B cell (primary cell): Measurements from ENCODE around the gene NUP98. TPM values are rescaled to one million over a fixed set of nuclear protein-coding genes. Genes with fewer than 3 reads are reported as not detected.
A peak's percentile ranks its signal among the peaks of the same experiment; 100 is the strongest.

Experiments used
- ATAC-seq: fragments of 200-7000 bp; cut with Tn5 transposase; one replicate; pipeline ENCODE4 v1.10.0; 2021; ENCODE audit warnings: low read depth, mild to moderate bottlenecking, moderate number of reproducible peaks, moderate library complexity
- CTCF ChIA-PET: fragments of 350-600 bp; sonication (Branson Sonifier 250); formaldehyde crosslinking; loops from one replicate; lab custom pipeline; 2021; ENCODE audit warnings: antibody characterized with exemption, inconsistent platforms; lab: Charles Lee
- POLR2A ChIA-PET: fragments of 350-600 bp; sonication (Branson Sonifier 250); formaldehyde crosslinking; loops from one replicate; lab custom pipeline; 2021; ENCODE audit warnings: antibody characterized with exemption; lab: Charles Lee
- DNase-seq: peaks from one replicate; pipeline ENCODE4 v3.0.0; 2013
- H2AFZ ChIP-seq: 2 replicates; pipeline ENCODE4 v1.6.1; 2012; ENCODE audit warnings: mild to moderate bottlenecking, low read depth, low read length; ENCODE audit not compliant: insufficient read depth, poor library complexity, severe bottlenecking
- H3K27ac ChIP-seq, 2 donors: 1 replicate in 1 of 2; 2 replicates in 1 of 2; pipeline ENCODE4 v1.5.1; 2012 to 2013; ENCODE audit warnings: low read length in 2 of 2, mild to moderate bottlenecking in 2 of 2, moderate library complexity in 1 of 2
- H3K27me3 ChIP-seq, 4 experiments: fragments of 200-600 bp in 1 of 4; sonication (generic) in 1 of 4; replicated peaks in 1 of 4; 1 replicate in 2 of 4; 2 replicates in 2 of 4; pipeline versions ENCODE4 v1.6.1 to v1.7.0; 2013 to 2016; ENCODE audit warnings: low read length in 3 of 4, mild to moderate bottlenecking in 2 of 4, mixed read lengths in 1 of 4, moderate library complexity in 1 of 4; ENCODE audit not compliant: insufficient read depth in 4 of 4, control insufficient read depth in 3 of 4; ENCODE audit errors: control extremely low read depth in 1 of 4
- H3K36me3 ChIP-seq, 2 experiments: replicated peaks in 1 of 2; 1 replicate in 1 of 2; 2 replicates in 1 of 2; pipeline versions ENCODE4 v1.6.1 to v1.7.1; 2013; ENCODE audit warnings: low read length in 1 of 2; ENCODE audit not compliant: insufficient read depth in 2 of 2, control insufficient read depth in 1 of 2; ENCODE audit errors: control extremely low read depth in 1 of 2, extremely low read depth in 1 of 2
- H3K4me1 ChIP-seq, 2 donors: fragments of 200-600 bp in 1 of 2; sonication (generic) in 1 of 2; 1 replicate in 1 of 2; 2 replicates in 1 of 2; pipeline versions ENCODE4 v1.5.1 to v1.6.1; 2013 to 2017; ENCODE audit warnings: low read length in 2 of 2; ENCODE audit not compliant: control insufficient read depth in 2 of 2, insufficient read depth in 2 of 2
- H3K4me2 ChIP-seq: replicated peaks from 2 replicates; pipeline ENCODE3; 2012; ENCODE audit warnings: mild to moderate bottlenecking, low read depth, low read length; ENCODE audit not compliant: poor library complexity, severe bottlenecking
- H3K4me3 ChIP-seq, 5 experiments: fragments of 200-600 bp in 1 of 5; sonication (generic) in 1 of 5; 1 replicate in 3 of 5; 2 replicates in 2 of 5; pipeline versions ENCODE4 v1.5.1 to v1.7.0; 2011 to 2016; ENCODE audit warnings: low read length in 4 of 5, mild to moderate bottlenecking in 4 of 5, low read depth in 2 of 5, control low read depth in 1 of 5, moderate library complexity in 1 of 5; ENCODE audit not compliant: insufficient read depth in 1 of 5; ENCODE audit errors: control extremely low read depth in 1 of 5, extremely low read depth in 1 of 5
- H3K79me2 ChIP-seq: fragments of 200-600 bp; sonication (generic); one replicate; pipeline ENCODE4 v1.6.0; 2016; ENCODE audit warnings: low read length; ENCODE audit not compliant: control insufficient read depth, insufficient read depth
- H3K9ac ChIP-seq: fragments of 200-600 bp; sonication (generic); 2 replicates; pipeline ENCODE4 v1.6.1; 2017; ENCODE audit warnings: mild to moderate bottlenecking, low read length, moderate library complexity
- H3K9me3 ChIP-seq, 3 donors: one replicate each; pipeline versions ENCODE4 v1.6.1 to v1.7.1; 2013; ENCODE audit warnings: low read length in 2 of 3; ENCODE audit not compliant: control insufficient read depth in 2 of 3, insufficient read depth in 1 of 3; ENCODE audit errors: control extremely low read depth in 1 of 3
- H4K20me1 ChIP-seq: 2 replicates; pipeline ENCODE4 v1.6.0; 2012; ENCODE audit warnings: mild to moderate bottlenecking, low read length; ENCODE audit not compliant: insufficient read depth, control insufficient read depth, poor library complexity, severe bottlenecking
- H3K27ac Mint-ChIP-seq: one replicate; pipeline ENCODE4 v1.8.0; 2021; ENCODE audit warnings: mixed read lengths
- H3K27me3 Mint-ChIP-seq: one replicate; pipeline ENCODE4 v1.8.0; 2021; ENCODE audit warnings: mixed read lengths
- H3K4me1 Mint-ChIP-seq: one replicate; pipeline ENCODE4 v1.8.0; 2021; ENCODE audit warnings: mixed read lengths
- H3K4me3 Mint-ChIP-seq: one replicate; pipeline ENCODE4 v1.8.0; 2021; ENCODE audit warnings: mixed read lengths
- H3K9me3 Mint-ChIP-seq: one replicate; pipeline ENCODE4 v1.8.0; 2022; ENCODE audit warnings: mixed read lengths; ENCODE audit not compliant: insufficient read depth
- EZH2 ChIP-seq: IDR thresholded peaks from 2 replicates; pipeline ENCODE4 v1.6.1; 2012; ENCODE audit warnings: borderline replicate concordance, low read depth, mild to moderate bottlenecking, moderate library complexity, low read length; ENCODE audit not compliant: insufficient read depth, poor library complexity, severe bottlenecking
- WGBS: methylation state at CpG from one replicate; pipeline ENCODE4 v1.1.5; 2013; ENCODE audit warnings: missing lambda C conversion rate; ENCODE audit not compliant: insufficient coverage; 5-methylcytosine and 5-hydroxymethylcytosine counted together
- intact Hi-C: fragments of 100-400 bp; cut with micrococcal nuclease; formaldehyde crosslinking; loops from one replicate; pipeline ENCODE4 v1.10.0; 2022
- polyA plus RNA-seq: library from polyadenylated mRNA; depleted of rRNA; stranded (reverse); fragments of >200 nt; gene quantifications from 2 replicates; pipeline ENCODE4 v1.2.3, GENCODE V29; 2012
- total RNA-seq, 2 donors: library from RNA; stranded (reverse); fragments of 120-200 nt in 1 of 2; gene quantifications; 1 replicate in 1 of 2; 2 replicates in 1 of 2; pipeline versions ENCODE4 v1.2.3 to v1.2.4, GENCODE V29; 2013 to 2022
- TF ChIP-seq, protein P1 (sequence below): fragments of 200-600 bp; IDR thresholded peaks from one replicate; pipeline ENCODE4 v1.8.0; 2022; ENCODE audit warnings: antibody characterized with exemption, mild to moderate bottlenecking

Gene NUP98
- total and polyA plus RNA-seq, 2 donors (not counting 1 experiment from before 2014, with no cell fraction given): 99.8 to 111 TPM

GRCh38 chr11:3823762-3824506 lies 26.6 kb upstream of the NUP98 start:
- Histone ChIP-seq H3K9ac (no peak overlapping the region), H3K27me3 (no peaks in the 10 kb centered on the region), H3K36me3 (peaks cover 0 to 30% of the 10 kb centered on the region in 2 experiments), H3K79me2 (peaks cover 16% of the 10 kb centered on the region), H3K4me1 (peaks cover 13 to 15% of the 10 kb centered on the region in 2 donors), H2AFZ (no peak overlapping the region), H4K20me1 (peaks cover 18% of the 10 kb centered on the region), H3K4me3 (no peak overlapping the region), H3K27ac (no peak overlapping the region), H3K4me2 (no peak overlapping the region), H3K9me3 (no peaks in the 10 kb centered on the region)
- WGBS: 95% methylated on average over 22 of the region's 30 CpGs
- no peaks in the 10 kb centered on the region for H3K9me3 Mint-ChIP-seq
- intact Hi-C loops: loop anchor here (1.0 kb wide), 2 partner anchors 17 to 248 kb away; no protein-coding TSS in a partner anchor
- ChIA-PET POLR2A (interaction anchor here (2.8 kb wide), 1 partner anchor 17 kb away, joined by 12 read pairs; the partner anchor contains the start of gene RHOG), CTCF (interaction anchor here (0.8 to 6.5 kb wide), 13 partner anchors 9 to 249 kb away, joined by 3 to 33 read pairs (median 7); partner anchors contain the start of genes PGAP2, RHOG and STIM1)
- H3K4me3 Mint-ChIP-seq: no peak overlapping the region
- DNase-seq (no peak), ATAC-seq (no peak)
- no peaks in the 10 kb centered on the region for H3K27me3 Mint-ChIP-seq
- TF ChIP-seq EZH2: no peak
- TF ChIP-seq, protein P1, sequence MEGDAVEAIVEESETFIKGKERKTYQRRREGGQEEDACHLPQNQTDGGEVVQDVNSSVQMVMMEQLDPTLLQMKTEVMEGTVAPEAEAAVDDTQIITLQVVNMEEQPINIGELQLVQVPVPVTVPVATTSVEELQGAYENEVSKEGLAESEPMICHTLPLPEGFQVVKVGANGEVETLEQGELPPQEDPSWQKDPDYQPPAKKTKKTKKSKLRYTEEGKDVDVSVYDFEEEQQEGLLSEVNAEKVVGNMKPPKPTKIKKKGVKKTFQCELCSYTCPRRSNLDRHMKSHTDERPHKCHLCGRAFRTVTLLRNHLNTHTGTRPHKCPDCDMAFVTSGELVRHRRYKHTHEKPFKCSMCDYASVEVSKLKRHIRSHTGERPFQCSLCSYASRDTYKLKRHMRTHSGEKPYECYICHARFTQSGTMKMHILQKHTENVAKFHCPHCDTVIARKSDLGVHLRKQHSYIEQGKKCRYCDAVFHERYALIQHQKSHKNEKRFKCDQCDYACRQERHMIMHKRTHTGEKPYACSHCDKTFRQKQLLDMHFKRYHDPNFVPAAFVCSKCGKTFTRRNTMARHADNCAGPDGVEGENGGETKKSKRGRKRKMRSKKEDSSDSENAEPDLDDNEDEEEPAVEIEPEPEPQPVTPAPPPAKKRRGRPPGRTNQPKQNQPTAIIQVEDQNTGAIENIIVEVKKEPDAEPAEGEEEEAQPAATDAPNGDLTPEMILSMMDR: no peak
- H3K4me1 Mint-ChIP-seq: peaks cover 26% of the 10 kb centered on the region
- peak overlapping the region; percentile 69 for H3K27ac Mint-ChIP-seq

DNA sequence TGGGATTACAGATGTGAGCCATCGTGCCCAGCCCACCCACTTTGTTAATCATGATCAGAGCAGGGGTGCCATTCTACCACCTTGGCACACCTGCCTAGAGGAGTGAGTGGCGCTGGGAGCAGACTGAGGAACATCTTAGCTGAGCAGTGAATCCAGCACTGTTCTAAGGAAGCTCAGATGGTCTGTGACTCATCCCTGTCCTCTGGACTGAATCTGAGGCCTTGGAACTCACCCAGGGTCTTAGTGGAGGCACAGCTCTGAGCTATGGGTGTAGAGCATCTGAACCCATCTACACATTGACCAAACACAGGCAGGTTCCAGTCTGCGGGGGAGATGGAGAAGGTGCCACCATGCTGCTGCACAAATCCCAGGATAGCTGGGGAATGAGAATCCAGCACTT lies 25.9 kb upstream of the NUP98 start:
- Mint-ChIP-seq H3K27ac (no peak overlapping the region), H3K4me3 (no peak overlapping the region), H3K27me3 (no peaks in the 10 kb centered on the region), H3K9me3 (no peaks in the 10 kb centered on the region), H3K4me1 (peaks cover 25% of the 10 kb centered on the region)
- Histone ChIP-seq H3K4me1 (peaks cover 13 to 15% of the 10 kb centered on the region in 2 donors), H3K4me3 (no peak overlapping the region), H3K36me3 (peaks cover 0 to 28% of the 10 kb centered on the region in 2 experiments), H2AFZ (no peak overlapping the region), H4K20me1 (peaks cover 18% of the 10 kb centered on the region), H3K27ac (no peak overlapping the region), H3K27me3 (no peaks in the 10 kb centered on the region), H3K79me2 (peaks cover 13% of the 10 kb centered on the region), H3K9ac (no peak overlapping the region), H3K9me3 (no peaks in the 10 kb centered on the region), H3K4me2 (no peak overlapping the region)
- ATAC-seq (no peak), DNase-seq (no peak)
- ChIA-PET CTCF (interaction anchor here (0.8 to 6.5 kb wide), 10 partner anchors 9 to 249 kb away, joined by 3 to 33 read pairs (median 6); partner anchors contain the start of genes PGAP2 and RHOG), POLR2A (interaction anchor here (0.6 to 2.8 kb wide), 2 partner anchors 16 to 18 kb away, joined by 3 to 12 read pairs; partner anchors contain the start of gene RHOG)
- 94% methylated on average over 3 of the region's 3 CpGs for WGBS
- no peak for TF ChIP-seq EZH2
- TF ChIP-seq, protein P1: no peak
- intact Hi-C loops: no loop called here
